IPS-NIHi7 (cell line): ENCODE measurements around the gene NCKAP5.

Experiments
- DNase-seq: peaks from one replicate; pipeline ENCODE4 v3.0.0; 2012; ENCODE audit warnings: mixed read lengths; ENCODE audit errors: extremely low spot score

Gene NCKAP5

GRCh38 chr2:133333181-133333580 is 235.1 kb downstream of the NCKAP5 start:
- DNase-seq = no peak

- DNase-seq = no peak
These were observed 236.8 kb downstream of the NCKAP5 start for GRCh38 chr2:133331436-133331835.

- DNase-seq = no peak
These were observed 241.4 kb downstream of the NCKAP5 start for GRCh38 chr2:133326652-133327397.

- no peak for DNase-seq
These were observed 244.1 kb downstream of the NCKAP5 start for GRCh38 chr2:133324150-133324561.

- no peak for DNase-seq
These were observed 245.4 kb downstream of the NCKAP5 start for GRCh38 chr2:133322909-133323308.

DNA sequence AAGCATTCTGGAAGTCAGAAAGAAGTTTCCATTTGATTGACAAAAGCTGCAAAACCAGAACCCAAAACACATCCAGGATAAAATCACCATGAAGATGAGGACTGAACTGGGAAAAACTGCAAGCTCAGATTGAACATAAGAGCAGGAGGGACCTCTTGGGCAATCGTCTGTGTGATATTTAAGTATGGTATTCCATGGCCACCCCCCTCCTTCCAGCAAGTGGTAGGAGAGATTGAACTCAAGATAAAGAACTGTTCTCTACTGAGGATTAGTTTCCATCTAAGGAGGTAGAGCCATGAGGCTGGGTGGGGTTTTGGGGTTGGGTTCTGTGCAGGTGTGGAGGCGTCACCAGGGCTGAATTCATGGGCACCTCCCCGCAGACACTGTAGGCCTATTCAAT is 251.1 kb downstream of the NCKAP5 start:
- no peak for DNase-seq

GRCh38 chr2:133316557-133316956 is 251.7 kb downstream of the NCKAP5 start:
- no peak for DNase-seq

DNA sequence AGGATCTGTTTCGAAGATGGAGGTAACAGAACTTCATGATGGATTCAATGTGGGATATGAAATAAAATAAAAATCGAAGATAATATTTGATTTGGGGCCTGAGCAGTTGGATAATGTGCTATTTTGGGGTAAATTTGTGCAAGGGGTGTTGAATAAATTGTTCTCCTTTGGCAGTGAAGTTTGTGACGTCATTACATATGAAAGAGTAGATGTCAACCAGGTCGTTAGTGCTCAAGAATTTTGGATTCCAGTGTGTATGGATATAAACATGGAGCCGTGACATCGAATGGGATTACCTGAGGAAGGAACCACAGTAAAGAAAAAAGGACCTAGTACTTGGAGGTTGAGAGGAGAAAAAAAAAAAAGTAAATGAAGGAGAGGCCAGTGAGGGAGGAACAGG is 253.0 kb downstream of the NCKAP5 start:
- DNase-seq = no peak

DNA sequence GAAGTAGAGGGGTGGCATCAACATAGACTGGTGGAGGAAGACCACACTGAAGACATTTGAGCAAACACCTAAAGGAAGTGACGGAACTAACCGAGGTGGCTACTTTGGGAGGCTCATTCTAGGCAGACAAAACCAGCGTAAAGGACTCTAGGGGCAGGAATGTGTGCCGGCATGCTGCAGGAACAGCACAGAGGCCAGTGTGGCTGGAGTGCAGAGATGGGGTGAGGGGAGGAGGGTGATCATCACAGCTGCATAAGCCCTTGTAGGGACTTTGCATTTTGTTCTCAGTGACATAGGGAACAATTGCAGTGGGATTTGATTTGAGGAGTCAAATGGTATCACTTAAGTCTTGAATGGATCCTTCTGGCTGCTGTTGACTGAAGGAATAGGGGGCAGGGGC is 253.5 kb downstream of the NCKAP5 start:
- DNase-seq = no peak

DNA sequence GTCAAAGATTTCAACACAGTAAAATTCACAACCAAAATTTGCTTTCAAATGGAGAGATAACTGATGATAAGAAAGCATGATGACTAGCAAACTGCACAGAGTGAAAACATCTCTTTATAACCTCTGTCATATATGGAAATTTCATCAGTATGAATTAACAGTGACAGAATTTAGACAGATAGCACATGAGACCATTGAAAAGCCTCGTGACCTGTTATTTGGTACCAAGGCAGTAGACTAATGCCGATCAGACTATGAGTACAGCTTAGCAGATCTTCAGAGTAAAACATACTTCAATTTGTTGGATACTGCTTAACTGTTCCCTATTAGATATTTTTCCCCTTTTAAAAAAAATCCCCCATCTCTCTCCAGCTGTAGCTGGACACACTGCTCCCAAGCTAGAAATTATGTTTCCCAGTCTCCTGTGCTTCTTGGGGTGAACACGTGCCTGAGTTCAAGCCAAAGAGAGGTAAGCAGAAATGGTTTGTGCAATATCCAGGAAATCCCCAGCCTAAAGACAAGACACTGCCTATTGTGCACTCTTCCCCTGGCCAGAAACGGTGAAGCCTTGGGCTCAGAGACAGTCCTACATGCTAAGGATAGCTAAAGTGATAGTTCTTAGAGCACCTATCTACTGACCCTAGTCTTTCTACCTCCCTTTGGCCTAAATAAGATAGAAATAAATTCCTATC is 256.1 kb downstream of the NCKAP5 start:
- no peak for DNase-seq

DNA sequence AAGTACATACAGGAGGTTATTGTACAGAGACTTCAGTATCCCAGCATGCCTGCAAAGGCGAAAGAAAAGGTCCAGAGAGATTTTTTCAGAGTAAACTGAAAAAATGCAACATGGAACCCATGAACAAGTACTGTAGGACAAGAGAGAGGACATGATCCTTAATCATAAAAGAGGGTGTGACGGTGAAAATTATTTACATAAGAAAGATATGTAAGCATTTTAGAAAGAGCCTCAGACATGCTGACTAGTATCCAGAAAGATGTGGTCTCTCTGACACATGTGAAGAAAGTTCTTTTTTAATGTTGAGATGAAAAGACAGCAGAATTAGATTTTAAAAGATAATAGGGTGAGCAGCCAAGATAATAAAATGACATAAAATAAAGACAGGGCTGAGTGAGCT is 262.0 kb downstream of the NCKAP5 start:
- DNase-seq = no peak

GRCh38 chr2:133304344-133304743 is 263.9 kb downstream of the NCKAP5 start:
- no peak for DNase-seq

DNA sequence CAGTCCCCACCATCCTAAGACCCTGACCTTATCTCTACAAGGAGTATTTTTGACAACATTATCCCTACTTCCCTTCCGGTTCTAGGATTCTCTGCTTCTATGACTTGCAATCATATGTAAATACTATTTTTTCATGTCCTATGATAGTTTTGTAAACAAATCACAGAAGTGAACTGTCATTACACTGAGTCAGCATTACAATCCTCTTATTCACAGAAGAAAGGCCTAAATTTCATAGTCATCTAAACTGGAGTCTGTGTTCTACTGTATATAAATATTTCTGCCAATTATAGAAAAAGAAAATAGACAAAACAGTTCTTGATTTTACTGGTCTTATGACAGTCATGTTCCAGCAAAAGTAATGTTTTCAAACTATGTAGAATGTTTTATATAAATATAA is 265.1 kb downstream of the NCKAP5 start:
- DNase-seq = no peak

GRCh38 chr2:133296401-133296800 is 271.9 kb downstream of the NCKAP5 start:
- DNase-seq = no peak

- DNase-seq = no peak
These were observed 274.5 kb downstream of the NCKAP5 start for GRCh38 chr2:133293544-133294353.

- DNase-seq = no peak
These were observed 276.0 kb downstream of the NCKAP5 start for GRCh38 chr2:133292259-133292658.

- no peak for DNase-seq
These were observed 280.6 kb downstream of the NCKAP5 start for GRCh38 chr2:133287709-133288108.

GRCh38 chr2:133286326-133286922 is 281.8 kb downstream of the NCKAP5 start:
- no peak for DNase-seq

- DNase-seq = no peak
These were observed 295.2 kb downstream of the NCKAP5 start for GRCh38 chr2:133273031-133273430.

- DNase-seq = no peak
These were observed 297.2 kb downstream of the NCKAP5 start for GRCh38 chr2:133271105-133271504.

DNA sequence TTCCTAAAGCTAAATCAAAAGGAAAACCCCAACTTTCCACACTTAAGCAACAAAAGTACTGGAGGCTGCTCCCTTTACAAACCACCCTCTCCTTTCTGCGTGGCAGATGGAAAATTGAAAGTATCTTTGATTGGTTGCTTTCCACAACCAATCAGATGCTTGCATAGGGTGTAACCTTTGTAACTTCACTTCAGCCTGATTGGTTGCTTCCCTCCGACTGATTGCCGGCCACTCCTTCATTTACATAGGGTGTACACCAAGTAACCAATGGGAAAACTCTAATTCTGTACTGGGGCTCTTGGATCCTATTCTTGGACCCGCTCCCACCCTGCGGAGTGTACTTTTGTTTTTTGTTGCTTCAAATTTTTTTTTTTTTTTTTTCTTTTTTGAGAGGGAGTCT is 297.7 kb downstream of the NCKAP5 start:
- no peak for DNase-seq

- peak; percentile 27 for DNase-seq
These were observed 301.2 kb downstream of the NCKAP5 start for GRCh38 chr2:133266926-133267590.
